ENCODE measurements around the gene AGGF1. TPM values are rescaled to one million over a fixed set of nuclear protein-coding genes. Genes with fewer than 3 reads are reported as not detected.
"Not testable (repeated sequence)": the region's sequence is repeated elsewhere in the genome, so short reads cannot be mapped to it uniquely, and the experiment has no call there.

AGGF1 gene
- total RNA-seq: 10 to 100 TPM; 20.3 to 23.0 TPM

DNA sequence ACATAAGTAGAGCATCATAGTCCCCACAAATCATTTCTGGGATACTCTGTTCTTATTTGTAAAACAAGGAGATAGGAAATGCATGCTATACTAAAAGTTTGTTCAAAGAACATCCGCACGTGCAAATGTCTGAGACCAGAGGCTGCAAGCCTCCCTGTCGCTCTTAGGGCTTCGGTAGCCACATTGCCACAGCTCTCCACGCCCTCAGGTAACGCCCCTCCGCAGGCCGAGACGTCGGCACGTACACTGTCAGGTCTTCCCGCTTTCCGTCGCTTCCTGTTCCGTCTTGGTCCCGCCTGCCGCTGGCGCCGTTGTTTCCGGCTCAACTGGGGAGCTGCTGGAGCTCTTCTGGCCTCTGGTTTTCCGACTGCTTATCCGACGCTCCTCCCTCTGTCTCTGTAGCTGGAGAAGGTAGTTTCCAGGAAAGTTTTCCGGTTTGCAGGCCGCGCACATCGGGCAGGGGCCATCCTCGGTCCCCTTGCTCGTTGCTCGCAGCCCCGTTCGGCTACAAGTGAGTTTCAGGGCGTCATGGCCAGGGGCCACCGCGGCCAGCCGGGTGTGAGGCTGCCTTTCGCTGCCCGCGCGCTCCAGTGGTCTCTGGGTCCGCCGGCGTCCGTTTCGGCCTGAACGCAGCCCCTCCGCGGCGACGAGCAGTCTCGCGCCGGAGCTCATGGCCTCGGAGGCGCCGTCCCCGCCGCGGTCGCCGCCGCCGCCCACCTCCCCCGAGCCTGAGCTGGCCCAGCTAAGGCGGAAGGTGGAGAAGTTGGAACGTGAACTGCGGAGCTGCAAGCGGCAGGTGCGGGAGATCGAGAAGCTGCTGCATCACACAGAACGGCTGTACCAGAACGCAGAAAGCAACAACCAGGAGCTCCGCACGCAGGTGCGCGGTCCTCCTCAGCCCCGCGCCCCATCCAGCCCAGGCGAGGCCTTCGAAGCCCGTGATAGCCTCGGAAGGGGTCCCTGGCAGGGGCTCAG lies at the start of gene AGGF1:
Gene AGGF1, plus strand, starts transcription at position 308 of the 975 bp plus-strand sequence. Its CDS starts 363 bp downstream, at position 671.
- H3K27me3 Mint-ChIP-seq (ENCODE audit: low read depth): no peaks in the 10 kb centered on the region
- peaks cover 11% of the 10 kb centered on the region for H3K36me3 Mint-ChIP-seq (ENCODE audit: low read depth)
- DNase-seq: peak; percentile 96
- peaks cover 13% of the 10 kb centered on the region for H3K9me3 Mint-ChIP-seq
- H3K4me1 Mint-ChIP-seq (ENCODE audit: low read depth): peaks cover 23% of the 10 kb centered on the region
- peak within 1 kb of the TSS; percentile 91 for H3K4me3 Mint-ChIP-seq
- intact Hi-C loops (cut with micrococcal nuclease): loop anchor here (1.0 to 5.0 kb wide), 8 partner anchors 56 to 1313 kb away; partner anchors contain the start of genes AP3B1, F2RL1, POC5 and WDR41
- peak within 1 kb of the TSS; percentile 88 for H3K27ac Mint-ChIP-seq
- CTCF ChIA-PET: interaction anchor here (0.5 to 1.7 kb wide), 6 partner anchors 15 to 557 kb away, joined by 3 to 11 read pairs (median 4); partner anchors contain the start of genes WDR41 and ZBED3

DNA sequence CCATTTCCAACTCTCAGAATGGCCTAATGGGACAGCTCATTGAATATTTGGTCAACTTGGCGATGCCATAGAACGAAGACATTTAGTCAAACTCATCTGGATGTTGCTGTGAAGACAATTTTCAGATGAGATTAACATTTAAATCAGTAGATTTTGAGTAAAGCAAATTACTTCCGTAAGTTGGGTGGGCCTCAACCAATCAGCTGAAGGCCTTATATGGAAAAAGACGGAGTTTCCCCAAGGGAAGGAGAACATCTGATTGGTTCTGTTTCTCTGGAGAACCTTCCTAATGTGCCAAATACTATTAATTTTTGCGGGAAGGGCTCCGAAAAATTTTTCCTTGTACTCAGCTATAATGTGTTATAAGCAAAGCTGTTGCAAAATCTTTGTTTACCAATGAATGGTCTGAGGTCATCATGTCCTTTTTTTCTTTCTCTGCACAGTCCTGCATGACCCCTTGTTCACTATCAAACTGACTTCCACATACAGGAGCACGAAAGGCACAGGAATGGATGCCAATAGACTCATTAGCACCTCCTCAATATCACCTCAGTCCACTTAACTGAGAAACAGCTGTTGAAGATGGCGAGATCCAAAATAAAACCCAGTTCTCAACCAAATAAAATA lies 49.6 kb upstream of the AGGF1 start:
- no peak overlapping the region for H3K27ac Mint-ChIP-seq
- CTCF ChIA-PET: no interaction called here
- H3K4me3 Mint-ChIP-seq: no peak overlapping the region
- H3K9me3 Mint-ChIP-seq: no peaks in the 10 kb centered on the region
- no peaks in the 10 kb centered on the region for H3K27me3 Mint-ChIP-seq (ENCODE audit: low read depth)
- H3K4me1 Mint-ChIP-seq (ENCODE audit: low read depth): no peaks in the 10 kb centered on the region
- no peaks in the 10 kb centered on the region for H3K36me3 Mint-ChIP-seq (ENCODE audit: low read depth)
- intact Hi-C loops (cut with micrococcal nuclease): no loop called here
- no peak for DNase-seq

GRCh38 chr5:76982450-76982849 lies 47.8 kb upstream of the AGGF1 start:
- CTCF ChIA-PET: no interaction called here
- H3K9me3 Mint-ChIP-seq: no peaks in the 10 kb centered on the region
- no peak overlapping the region for H3K27ac Mint-ChIP-seq
- no peaks in the 10 kb centered on the region for H3K36me3 Mint-ChIP-seq (ENCODE audit: low read depth)
- no peaks in the 10 kb centered on the region for H3K4me1 Mint-ChIP-seq (ENCODE audit: low read depth)
- no peak overlapping the region for H3K4me3 Mint-ChIP-seq
- H3K27me3 Mint-ChIP-seq (ENCODE audit: low read depth): no peaks in the 10 kb centered on the region
- DNase-seq: no peak
- intact Hi-C loops (cut with micrococcal nuclease): no loop called here

DNA sequence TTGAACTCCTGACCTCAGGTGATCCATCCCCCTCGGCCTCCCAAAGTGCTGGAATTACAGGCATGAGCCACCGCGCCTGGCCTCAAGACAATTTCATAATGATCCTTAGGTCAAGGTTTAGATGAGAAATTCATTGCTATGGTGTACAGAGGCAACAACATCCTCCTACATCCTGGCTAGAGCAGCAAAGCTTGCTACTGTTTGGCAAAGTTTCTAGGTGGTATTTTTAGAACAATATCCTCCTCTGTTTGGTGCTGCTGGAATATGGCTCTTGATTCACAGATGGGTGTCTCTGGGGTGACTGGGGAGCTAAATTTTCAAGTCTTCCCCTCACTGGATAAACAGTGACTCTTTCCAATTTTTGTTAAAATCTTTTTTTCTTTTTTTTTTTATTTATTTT lies 46.7 kb upstream of the AGGF1 start:
- Mint-ChIP-seq H3K27me3 (ENCODE audit: low read depth) (no peaks in the 10 kb centered on the region), H3K36me3 (ENCODE audit: low read depth) (no peaks in the 10 kb centered on the region), H3K27ac (no peak overlapping the region), H3K9me3 (no peaks in the 10 kb centered on the region), H3K4me1 (ENCODE audit: low read depth) (no peaks in the 10 kb centered on the region), H3K4me3 (no peak overlapping the region)
- CTCF ChIA-PET: no interaction called here
- intact Hi-C loops (cut with micrococcal nuclease): no loop called here
- DNase-seq: no peak

GRCh38 chr5:76986825-76987526 lies 43.2 kb upstream of the AGGF1 start:
- H3K4me3 Mint-ChIP-seq: no peak overlapping the region
- CTCF ChIA-PET: no interaction called here
- DNase-seq: no peak
- intact Hi-C loops (cut with micrococcal nuclease): no loop called here
- no peaks in the 10 kb centered on the region for H3K9me3 Mint-ChIP-seq
- H3K27me3 Mint-ChIP-seq (ENCODE audit: low read depth): no peaks in the 10 kb centered on the region
- no peaks in the 10 kb centered on the region for H3K36me3 Mint-ChIP-seq (ENCODE audit: low read depth)
- H3K4me1 Mint-ChIP-seq (ENCODE audit: low read depth): no peaks in the 10 kb centered on the region
- H3K27ac Mint-ChIP-seq: no peak overlapping the region

DNA sequence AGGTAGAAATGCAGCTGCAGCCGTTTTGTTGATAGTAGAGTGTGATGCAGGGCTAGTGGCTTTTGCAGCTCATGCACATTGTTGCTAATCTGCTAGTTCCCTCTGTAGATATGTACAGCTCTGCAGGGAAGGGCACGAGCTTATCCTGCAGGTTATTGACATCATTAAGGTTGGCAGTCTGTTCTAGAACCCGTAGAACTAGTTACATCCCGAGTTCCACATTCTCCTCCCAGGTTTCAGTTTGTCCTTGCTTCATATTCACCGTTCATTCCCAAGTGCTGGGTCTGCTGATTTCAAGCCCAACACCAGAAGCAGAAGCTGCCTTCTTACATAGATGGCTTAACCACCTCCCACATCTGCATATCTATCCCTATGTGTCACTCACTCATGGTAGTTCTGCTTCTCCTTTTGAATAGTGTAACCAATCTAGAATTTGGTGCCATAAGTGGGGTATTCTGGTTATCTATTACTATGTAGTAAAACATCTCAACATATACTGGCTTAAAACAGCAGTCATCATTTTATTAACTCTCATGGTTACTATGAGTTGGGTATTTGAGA lies 39.2 kb upstream of the AGGF1 start:
- H3K9me3 Mint-ChIP-seq: no peaks in the 10 kb centered on the region
- CTCF ChIA-PET: no interaction called here
- intact Hi-C loops (cut with micrococcal nuclease): no loop called here

GRCh38 chr5:76993436-76993835 lies 36.8 kb upstream of the AGGF1 start:
- H3K27me3 Mint-ChIP-seq (ENCODE audit: low read depth); intact Hi-C loops (cut with micrococcal nuclease); DNase-seq; H3K27ac Mint-ChIP-seq; H3K9me3 Mint-ChIP-seq; H3K4me1 Mint-ChIP-seq (ENCODE audit: low read depth); H3K4me3 Mint-ChIP-seq; H3K36me3 Mint-ChIP-seq (ENCODE audit: low read depth); CTCF ChIA-PET: not testable (repeated sequence)

More for the DNA sequence above, 39.2 kb upstream of the AGGF1 start:
- no peak for DNase-seq
- Mint-ChIP-seq H3K4me3 (no peak overlapping the region), H3K27ac (no peak overlapping the region), H3K27me3 (ENCODE audit: low read depth) (peaks cover 4% of the 10 kb centered on the region), H3K4me1 (ENCODE audit: low read depth) (no peaks in the 10 kb centered on the region), H3K36me3 (ENCODE audit: low read depth) (no peaks in the 10 kb centered on the region)

DNA sequence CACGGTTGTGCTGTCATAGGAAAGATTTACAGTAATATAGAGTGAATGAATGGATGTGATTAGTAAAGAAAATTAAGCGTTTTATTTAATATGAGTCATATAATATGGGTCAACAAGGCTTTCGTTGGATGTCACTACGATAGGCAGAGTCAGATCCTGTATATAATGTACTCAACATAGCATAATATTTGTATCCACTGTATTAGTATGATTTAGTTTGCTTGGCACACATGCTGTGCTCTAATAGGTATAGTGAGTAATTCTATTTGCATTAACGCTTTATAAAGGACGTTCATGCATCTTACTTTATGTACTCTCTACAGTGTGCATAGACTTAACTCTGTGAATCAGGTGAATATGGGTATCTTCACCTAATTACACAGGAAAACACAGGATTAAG lies 35.9 kb upstream of the AGGF1 start:
- Mint-ChIP-seq H3K4me1 (ENCODE audit: low read depth) (no peaks in the 10 kb centered on the region), H3K9me3 (no peaks in the 10 kb centered on the region), H3K36me3 (ENCODE audit: low read depth) (no peaks in the 10 kb centered on the region), H3K4me3 (no peak overlapping the region), H3K27me3 (ENCODE audit: low read depth) (peaks cover 4% of the 10 kb centered on the region), H3K27ac (no peak overlapping the region)
- intact Hi-C loops (cut with micrococcal nuclease): no loop called here
- CTCF ChIA-PET: no interaction called here
- no peak for DNase-seq

DNA sequence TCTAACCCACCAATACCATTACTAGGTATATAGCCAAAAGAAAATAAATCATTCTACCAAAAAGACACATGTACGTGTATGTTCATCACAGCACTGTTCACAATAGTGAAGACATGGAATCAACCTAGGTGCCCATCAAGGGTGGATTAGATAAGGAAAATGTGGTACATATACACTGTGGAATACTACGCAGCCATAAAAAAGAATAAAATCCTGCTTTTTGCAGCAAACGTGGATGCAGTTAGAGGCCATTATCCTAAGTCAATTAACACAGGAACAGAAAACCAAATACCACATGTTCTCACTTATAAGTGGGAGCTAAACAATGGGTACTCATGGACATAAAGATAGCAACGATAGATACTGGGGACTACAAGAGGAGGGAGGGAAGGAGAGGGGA lies 32.0 kb upstream of the AGGF1 start:
- CTCF ChIA-PET; intact Hi-C loops (cut with micrococcal nuclease); DNase-seq; H3K36me3 Mint-ChIP-seq (ENCODE audit: low read depth); H3K4me3 Mint-ChIP-seq; H3K27ac Mint-ChIP-seq; H3K9me3 Mint-ChIP-seq; H3K27me3 Mint-ChIP-seq (ENCODE audit: low read depth); H3K4me1 Mint-ChIP-seq (ENCODE audit: low read depth): not testable (repeated sequence)

DNA sequence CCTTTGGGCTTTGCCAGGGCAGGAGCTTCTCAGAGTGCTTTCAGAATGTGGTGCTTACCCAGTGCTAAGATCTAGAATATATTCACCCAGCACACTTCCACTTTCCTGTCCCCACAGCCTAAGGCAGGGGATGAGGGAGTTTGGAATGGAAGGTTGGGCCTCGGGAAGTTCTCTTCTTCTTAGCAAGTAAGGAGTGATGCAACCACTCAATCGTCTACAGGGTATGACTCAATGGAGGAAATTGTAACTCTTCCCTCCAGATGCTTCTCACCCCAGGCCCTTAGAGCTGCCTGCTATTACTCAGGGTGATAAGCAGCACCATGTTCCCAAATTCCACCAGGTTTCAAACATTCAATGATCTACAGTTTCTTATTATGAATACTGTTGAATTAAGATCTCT lies 30.8 kb upstream of the AGGF1 start:
- CTCF ChIA-PET: no interaction called here

DNA sequence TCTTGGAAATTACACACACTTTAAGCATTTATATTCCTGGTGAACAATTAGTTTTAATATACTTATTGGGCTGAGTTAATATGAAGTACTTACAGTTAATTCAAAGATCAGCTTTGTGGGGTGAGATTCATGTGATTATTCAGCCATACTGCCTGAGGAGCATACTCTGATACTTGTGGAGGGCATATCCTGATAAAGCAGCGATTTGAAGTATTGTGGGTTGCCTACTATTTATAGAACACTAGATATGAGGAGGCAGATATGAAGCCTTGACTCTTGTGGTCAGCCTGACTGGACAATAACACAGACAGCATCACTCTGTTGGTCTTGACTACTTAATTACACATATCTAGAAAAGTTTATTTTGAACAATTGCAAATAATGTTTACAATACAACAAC lies 27.0 kb upstream of the AGGF1 start:
- CTCF ChIA-PET: no interaction called here
- Mint-ChIP-seq H3K27me3 (ENCODE audit: low read depth) (peaks cover 17% of the 10 kb centered on the region), H3K27ac (no peak overlapping the region), H3K4me3 (no peak overlapping the region), H3K4me1 (ENCODE audit: low read depth) (no peaks in the 10 kb centered on the region), H3K9me3 (no peaks in the 10 kb centered on the region), H3K36me3 (ENCODE audit: low read depth) (no peaks in the 10 kb centered on the region)
- no peak for DNase-seq
- intact Hi-C loops (cut with micrococcal nuclease): no loop called here

More for the DNA sequence above, 30.8 kb upstream of the AGGF1 start:
- Mint-ChIP-seq H3K36me3 (ENCODE audit: low read depth) (no peaks in the 10 kb centered on the region), H3K9me3 (no peaks in the 10 kb centered on the region), H3K27ac (no peak overlapping the region), H3K4me1 (ENCODE audit: low read depth) (no peaks in the 10 kb centered on the region), H3K27me3 (ENCODE audit: low read depth) (peaks cover 6% of the 10 kb centered on the region), H3K4me3 (no peak overlapping the region)
- intact Hi-C loops (cut with micrococcal nuclease): no loop called here
- DNase-seq: no peak

GRCh38 chr5:77006124-77006523 lies 24.1 kb upstream of the AGGF1 start:
- Mint-ChIP-seq H3K36me3 (ENCODE audit: low read depth) (no peaks in the 10 kb centered on the region), H3K27ac (no peak overlapping the region), H3K9me3 (no peaks in the 10 kb centered on the region), H3K4me3 (no peak overlapping the region), H3K27me3 (ENCODE audit: low read depth) (peaks cover 15% of the 10 kb centered on the region), H3K4me1 (ENCODE audit: low read depth) (no peaks in the 10 kb centered on the region)
- DNase-seq: no peak
- CTCF ChIA-PET: no interaction called here
- intact Hi-C loops (cut with micrococcal nuclease): no loop called here
